Hepatocyte (in vitro differentiated cells): ENCODE data around the gene MAP7.

Experiments used
- CTCF ChIP-seq: fragments of 200-600 bp; sonication (generic); IDR thresholded peaks from 2 replicates; pipeline ENCODE4 v1.5.1; 2016; ENCODE audit warnings: antibody characterized with exemption, mild to moderate bottlenecking; ENCODE audit not compliant: poor library complexity
- EZH2 ChIP-seq: fragments of 200-600 bp; sonication (generic); IDR thresholded peaks from 2 replicates; pipeline ENCODE4 v1.6.1; 2016; ENCODE audit warnings: antibody characterized with exemption, mild to moderate bottlenecking, borderline replicate concordance
- EZH2phosphoT487 ChIP-seq: fragments of 200-600 bp; sonication (generic); IDR thresholded peaks from one replicate; pipeline ENCODE4 v1.6.1; 2018; ENCODE audit warnings: antibody characterized with exemption, mild to moderate bottlenecking, low read depth, moderate library complexity; ENCODE audit not compliant: unreplicated experiment, severe bottlenecking

GRCh38 chr6:136338486-136338885, 211.7 kb downstream of the MAP7 start:
- TF ChIP-seq CTCF (no peak), EZH2phosphoT487 (no peak), EZH2 (no peak)
